Suppressor macrophage treated with lipopolysaccharide for 4 hours (primary cell): Measurements from ENCODE around the gene PGBD5.
"Not testable (repeated sequence)": the region's sequence is repeated elsewhere in the genome, so short reads cannot be mapped to it uniquely, and the experiment has no call there.

Experiments
- DNase-seq: peaks from one replicate; pipeline ENCODE4 v3.0.0-alpha.2; 2020

Gene PGBD5

GRCh38 chr1:230424391-230425251 is 1.5 kb downstream of the PGBD5 start:
- DNase-seq = peak; percentile 21

GRCh38 chr1:230423951-230424350 is 2.2 kb downstream of the PGBD5 start:
- DNase-seq = no peak

GRCh38 chr1:230423261-230423660 is 2.9 kb downstream of the PGBD5 start:
- no peak for DNase-seq

GRCh38 chr1:230422221-230422981 is 3.7 kb downstream of the PGBD5 start:
- peak; percentile 25 for DNase-seq

GRCh38 chr1:230421481-230421880 is 4.7 kb downstream of the PGBD5 start:
- peak; percentile 46 for DNase-seq

- DNase-seq = not testable (repeated sequence)
These were observed 5.8 kb downstream of the PGBD5 start for GRCh38 chr1:230420372-230420771.

- DNase-seq = no peak
These were observed 9.7 kb downstream of the PGBD5 start for GRCh38 chr1:230416430-230416829.

GRCh38 chr1:230415405-230416132 is 10.6 kb downstream of the PGBD5 start:
- peak; percentile 30 for DNase-seq

GRCh38 chr1:230414694-230415093 is 11.4 kb downstream of the PGBD5 start:
- DNase-seq = no peak

- no peak for DNase-seq
These were observed 12.0 kb downstream of the PGBD5 start for GRCh38 chr1:230414102-230414501.

- no peak for DNase-seq
These were observed 13.1 kb downstream of the PGBD5 start for GRCh38 chr1:230413061-230413460.

- no peak for DNase-seq
These were observed 17.2 kb downstream of the PGBD5 start for GRCh38 chr1:230408971-230409370.

- DNase-seq = no peak
These were observed 18.8 kb downstream of the PGBD5 start for GRCh38 chr1:230407351-230407750.

GRCh38 chr1:230406727-230407126 is 19.4 kb downstream of the PGBD5 start:
- DNase-seq = peak; percentile 33

GRCh38 chr1:230403442-230403841 is 22.7 kb downstream of the PGBD5 start:
- no peak for DNase-seq

GRCh38 chr1:230401763-230402294 is 24.3 kb downstream of the PGBD5 start:
- no peak for DNase-seq

GRCh38 chr1:230401101-230401500 is 25.0 kb downstream of the PGBD5 start:
- DNase-seq = no peak

- no peak for DNase-seq
These were observed 26.2 kb downstream of the PGBD5 start for GRCh38 chr1:230400007-230400344.

GRCh38 chr1:230399321-230400006 is 26.7 kb downstream of the PGBD5 start:
- no peak for DNase-seq

- DNase-seq = no peak
These were observed 27.3 kb downstream of the PGBD5 start for GRCh38 chr1:230398856-230399255.

- DNase-seq = no peak
These were observed 29.2 kb downstream of the PGBD5 start for GRCh38 chr1:230396966-230397365.

- DNase-seq = no peak
These were observed 30.2 kb downstream of the PGBD5 start for GRCh38 chr1:230395932-230396331.

- DNase-seq = no peak
These were observed 31.4 kb downstream of the PGBD5 start for GRCh38 chr1:230394741-230395140.
